ENCODE measurements around the gene TAS1R1.
A peak's percentile ranks its signal among the peaks of the same experiment; 100 is the strongest.

Gene TAS1R1

GRCh38 chr1:6614019-6614928, 59.2 kb downstream of the TAS1R1 start:
- FAIRE-seq = no peak

GRCh38 chr1:6614929-6615785, 60.0 kb downstream of the TAS1R1 start:
- FAIRE-seq = no peak

- FAIRE-seq = no peak
Observed at GRCh38 chr1:6619045-6619444, 63.9 kb downstream of the TAS1R1 start.

GRCh38 chr1:6621429-6622391, 66.6 kb downstream of the TAS1R1 start:
- FAIRE-seq = no peak

GRCh38 chr1:6622396-6623152, 67.5 kb downstream of the TAS1R1 start:
- no peak for FAIRE-seq

GRCh38 chr1:6623269-6623965, 68.3 kb downstream of the TAS1R1 start:
- no peak for FAIRE-seq

- peak; percentile 96 for FAIRE-seq
Observed at GRCh38 chr1:6624710-6625583, 69.8 kb downstream of the TAS1R1 start, which contains the start of gene THAP3. Gene THAP3, plus strand, starts transcription at chr1:6624868. Its CDS starts 351 bp downstream, at chr1:6625219.

GRCh38 chr1:6625584-6626149, 70.6 kb downstream of the TAS1R1 start:
- FAIRE-seq = no peak

- no peak for FAIRE-seq
Observed at GRCh38 chr1:6627031-6627430, 71.9 kb downstream of the TAS1R1 start.

- FAIRE-seq = no peak
Observed at GRCh38 chr1:6627841-6628545, 72.9 kb downstream of the TAS1R1 start.

GRCh38 chr1:6628971-6629479, 73.9 kb downstream of the TAS1R1 start:
- FAIRE-seq = no peak

Data from A204.1 (cell line).